ENCODE measurements around the gene SYPL2. TPM values are rescaled to one million over a fixed set of nuclear protein-coding genes. Genes with fewer than 3 reads are reported as not detected.

SYPL2 gene
- total RNA-seq, result under 1 TPM in 2 of 5 donors, not detected in 3; 0.45 to 0.58 TPM
- 1 to 10 TPM in 1 of 3 donors, under 1 TPM in 2; 0.50 to 1.0 (median 0.61) TPM for polyA plus RNA-seq
- long read RNA-seq, donor 1, result 0 reads
- long read RNA-seq, donor 2, result 0 reads
- long read RNA-seq, donor 3, result 0 reads
- long read RNA-seq, donor 4, result 0 reads
- long read RNA-seq, donor 5, result 0 reads
- long read RNA-seq, donor 6, result 0 reads
- long read RNA-seq, donor 7, result 0 reads
- long read RNA-seq, donor 8, result 0 reads
- long read RNA-seq, donor 9, result 0 reads
- long read RNA-seq, donor 10, result 0 reads

GRCh38 chr1:109466452-109467300 is at the start of gene SYPL2:
Gene SYPL2 (plus strand): TSS chr1:109466546. CDS start chr1:109466844, 298 bp downstream.
- Histone ChIP-seq H3K36me3 (no peaks in the 10 kb centered on the region), H3K27me3 (peaks cover 0 to 43% (median 30%) of the 10 kb centered on the region in 3 donors), H3K4me1 (peaks cover 5 to 28% (median 23%) of the 10 kb centered on the region in 4 donors), H3K27ac (peak within 1 kb of the TSS; percentile 48 to 85 (median 63)), H3K4me3 (peak within 1 kb of the TSS; percentile 58 to 82 (median 72)), H3K9me3 (no peaks in the 10 kb centered on the region)
- TF ChIP-seq EP300 (IDR thresholded peaks at IDR 0.05) (no peak), POLR2AphosphoS5 (IDR thresholded peaks at IDR 0.05) (no peak), POLR2A (IDR thresholded peaks at IDR 0.05) (no peak), CTCF (IDR thresholded peaks at IDR 0.05) (no peak)
- WGBS, 5 donors, result 1 to 2% (median 1%) methylated on average over 16 to 88 of the region's 88 CpGs
- intact Hi-C loops (cut with DNase I; ENCODE audit: low total_unique reads), result no loop called here
- peak; percentile 50 to 67 for DNase-seq

GRCh38 chr1:109423498-109423897 is 42.8 kb upstream of the SYPL2 start:
- TF ChIP-seq POLR2A (IDR thresholded peaks at IDR 0.05) (no peak), CTCF (IDR thresholded peaks at IDR 0.05) (no peak), EP300 (IDR thresholded peaks at IDR 0.05) (no peak), POLR2AphosphoS5 (IDR thresholded peaks at IDR 0.05) (no peak)
- intact Hi-C loops (cut with DNase I; ENCODE audit: low total_unique reads), result no loop called here
- no peak for DNase-seq
- WGBS, 5 donors, result 54 to 77% (median 65%) methylated on average over 2 of the region's 2 CpGs
- peaks cover 23 to 37% (median 32%) of the 10 kb centered on the region in 4 donors for H3K36me3 ChIP-seq
- no peak overlapping the region for H3K4me3 ChIP-seq
- H3K4me1 ChIP-seq, result peaks cover 14 to 50% (median 31%) of the 10 kb centered on the region in 4 donors
- H3K9me3 ChIP-seq, result no peaks in the 10 kb centered on the region
- H3K27me3 ChIP-seq, result no peaks in the 10 kb centered on the region
- H3K27ac ChIP-seq, result peak overlapping the region in 1 of 5 donors; percentile 92

- Histone ChIP-seq H3K4me1 (peaks cover 14 to 50% (median 31%) of the 10 kb centered on the region in 4 donors), H3K4me3 (peak overlapping the region; percentile 75 to 91 (median 84)), H3K36me3 (peaks cover 7 to 15% (median 11%) of the 10 kb centered on the region in 4 donors), H3K9me3 (no peaks in the 10 kb centered on the region), H3K27me3 (no peaks in the 10 kb centered on the region), H3K27ac (peak overlapping the region; percentile 87 to 92 (median 90))
- peak; percentile 61 to 75 for DNase-seq
- TF ChIP-seq POLR2AphosphoS5 (IDR thresholded peaks at IDR 0.05) (no peak), EP300 (IDR thresholded peaks at IDR 0.05) (no peak), CTCF (IDR thresholded peaks at IDR 0.05) (no peak), POLR2A (IDR thresholded peaks at IDR 0.05) (no peak)
- 0 to 1% (median 1%) methylated on average over 18 to 32 of the region's 32 CpGs for WGBS, 5 donors
- intact Hi-C loops (cut with DNase I; ENCODE audit: low total_unique reads), result no loop called here
Observed at GRCh38 chr1:109425391-109426280, 40.7 kb upstream of the SYPL2 start.

Measured in stomach (tissue), 19 donors.